HepG2 (cell line): Measurements from ENCODE around the gene ANKS1A. TPM values are rescaled to one million over a fixed set of nuclear protein-coding genes. Genes with fewer than 3 reads are reported as not detected.

Experiments
- FOXO1 ChIP-seq: sonication (generic); formaldehyde crosslinking; IDR thresholded peaks from 2 replicates; pipeline ENCODE4 v1.4.0; 2020; ENCODE audit warnings: missing genetic modification reagents
- GZF1 ChIP-seq: sonication (generic); formaldehyde crosslinking; IDR thresholded peaks from 2 replicates; pipeline ENCODE4 v1.5.1; 2020; ENCODE audit warnings: mild to moderate bottlenecking, missing genetic modification reagents
- KDM5B ChIP-seq: sonication (generic); formaldehyde crosslinking; IDR thresholded peaks from 2 replicates; pipeline ENCODE4 v1.4.0; 2020; ENCODE audit warnings: missing genetic modification reagents, mild to moderate bottlenecking, borderline replicate concordance
- MBNL3 ChIP-seq: fragments of 250-450 bp; sonication (Bioruptor Pico); conservative IDR thresholded peaks from 2 replicates; pipeline ENCODE4 v1.8.0; 2022; ENCODE audit warnings: mild to moderate bottlenecking, inconsistent platforms
- PAXIP1 ChIP-seq: sonication (generic); formaldehyde crosslinking; conservative IDR thresholded peaks from 2 replicates; pipeline ENCODE4 v1.4.0; 2020; ENCODE audit warnings: mild to moderate bottlenecking, missing genetic modification reagents, moderate library complexity
- PCBP2 ChIP-seq: fragments of 200-400 bp; formaldehyde crosslinking; optimal IDR thresholded peaks from 2 replicates; pipeline ENCODE3; 2018; ENCODE audit warnings: low read length, low read depth; ENCODE audit not compliant: poor library complexity, severe bottlenecking
- PHF21A ChIP-seq: sonication (generic); formaldehyde crosslinking; IDR thresholded peaks from 2 replicates; pipeline ENCODE4 v1.5.0; 2020; ENCODE audit warnings: mild to moderate bottlenecking, missing genetic modification reagents
- PITX1 ChIP-seq: sonication (generic); formaldehyde crosslinking; IDR thresholded peaks from 2 replicates; pipeline ENCODE4 v1.5.1; 2020; ENCODE audit warnings: mild to moderate bottlenecking, missing genetic modification reagents
- SYNCRIP ChIP-seq: fragments of 200-400 bp; formaldehyde crosslinking; IDR thresholded peaks from 2 replicates; pipeline ENCODE4 v1.6.1; 2018; ENCODE audit warnings: mild to moderate bottlenecking, low read depth, low read length; ENCODE audit not compliant: insufficient read depth
- THYN1 ChIP-seq: sonication (generic); formaldehyde crosslinking; IDR thresholded peaks from 2 replicates; pipeline ENCODE4 v1.8.1; 2023; ENCODE audit warnings: low read depth, mild to moderate bottlenecking, moderate library complexity, missing genetic modification reagents, borderline replicate concordance
- ZBTB26 ChIP-seq: IDR thresholded peaks from 2 replicates; pipeline ENCODE4 v1.6.1; 2016; ENCODE audit warnings: missing compliant biosample characterization, missing genetic modification reagents, borderline replicate concordance
- ZNF121 ChIP-seq: sonication (generic); formaldehyde crosslinking; IDR thresholded peaks from 2 replicates; pipeline ENCODE4 v1.5.0; 2020; ENCODE audit warnings: mild to moderate bottlenecking, missing genetic modification reagents
- ZNF362 ChIP-seq: sonication (generic); formaldehyde crosslinking; IDR thresholded peaks from 2 replicates; pipeline ENCODE4 v1.4.0; 2020; ENCODE audit warnings: missing genetic modification reagents, mild to moderate bottlenecking, borderline replicate concordance
- ZNF451 ChIP-seq: sonication (generic); formaldehyde crosslinking; IDR thresholded peaks from 2 replicates; pipeline ENCODE4 v1.5.0; 2020; ENCODE audit warnings: mild to moderate bottlenecking, missing genetic modification reagents
- ZNF503 ChIP-seq: sonication (generic); formaldehyde crosslinking; IDR thresholded peaks from 2 replicates; pipeline ENCODE4 v1.4.0; 2020; ENCODE audit warnings: missing genetic modification reagents
- ZNF558 ChIP-seq: sonication (generic); formaldehyde crosslinking; IDR thresholded peaks from 2 replicates; pipeline ENCODE4 v1.9.0; 2022; ENCODE audit warnings: mild to moderate bottlenecking, missing genetic modification reagents, borderline replicate concordance
- ZNF563 ChIP-seq: sonication (generic); formaldehyde crosslinking; IDR thresholded peaks from 2 replicates; pipeline ENCODE4 v1.8.0; 2022; ENCODE audit warnings: mild to moderate bottlenecking, moderate library complexity, missing genetic modification reagents
- ZNF574 ChIP-seq: sonication (generic); formaldehyde crosslinking; IDR thresholded peaks from 2 replicates; pipeline ENCODE4 v1.4.0; 2020; ENCODE audit warnings: missing genetic modification reagents
- ZSCAN29 ChIP-seq: sonication (generic); formaldehyde crosslinking; conservative IDR thresholded peaks from 2 replicates; pipeline ENCODE4 v1.4.0; 2020; ENCODE audit warnings: mild to moderate bottlenecking, missing genetic modification reagents
- polyA plus RNA-seq, 8 experiments: library from polyadenylated mRNA; depleted of rRNA in 3 of 8; stranded (reverse) in 7 of 8; unstranded in 1 of 8; fragments of >200 nt; fragmentation: Illumina TruSeq in 4 of 8; extraction: Trizol in 4 of 8; gene quantifications; 2 replicates each; pipeline versions ENCODE4 v1.2.1 to v1.2.3, GENCODE V29; 2011 to 2016; ENCODE audit warnings: low read depth in 4 of 8, missing spikeins in 1 of 8, mixed read lengths in 1 of 8; ENCODE audit not compliant: insufficient read depth in 1 of 8
- total RNA-seq, 5 experiments: library from RNA; depleted of rRNA; stranded (reverse); fragments of >200 nt; fragmentation: Illumina TruSeq; extraction: Trizol; gene quantifications; 2 replicates each; pipeline ENCODE4 v1.2.3, GENCODE V29; 2016; ENCODE audit warnings: low read depth in 1 of 5

ANKS1A gene
- total and polyA plus RNA-seq, 2 of the 13 experiments (the other 11 are each of a cell fraction or from before 2014, with no cell fraction given), result 7.2 to 15.1 TPM

DNA sequence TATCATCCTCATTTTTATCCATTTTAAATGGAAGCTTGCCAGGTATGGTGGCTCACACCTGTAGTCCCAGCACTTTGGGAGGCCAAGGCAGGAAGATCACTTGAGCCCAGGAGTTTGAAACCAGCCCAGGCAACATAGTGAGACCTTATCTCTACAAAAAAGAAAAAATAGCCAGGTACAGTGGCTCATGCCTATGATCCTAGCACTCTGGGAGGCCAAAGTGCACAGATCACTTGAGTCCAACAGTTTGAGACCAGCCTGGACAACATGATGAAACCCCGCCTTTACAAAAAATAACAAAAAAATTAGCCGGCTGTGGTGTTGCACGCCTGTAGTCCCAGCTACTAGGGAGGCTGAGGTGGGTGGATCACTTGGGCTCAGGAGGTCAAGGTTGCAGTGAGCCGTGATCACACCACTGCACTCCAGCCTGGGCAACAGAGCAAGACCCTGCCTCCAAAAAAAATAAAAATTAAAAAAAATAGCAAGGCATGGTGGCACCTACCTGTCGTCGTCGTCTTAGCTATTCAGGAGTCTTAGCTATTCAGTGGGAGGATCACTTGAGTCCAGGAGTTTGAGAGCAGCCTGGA, 163.0 kb downstream of the ANKS1A start (continued):
- TF ChIP-seq PCBP2, result no peak
- TF ChIP-seq FOXO1 (CRISPR knock-in tag), result no peak
- no peak for TF ChIP-seq ZNF451 (CRISPR knock-in tag)
- peak; percentile 32; the same call in 1 of the 2 replicates for TF ChIP-seq ZNF362 (CRISPR knock-in tag)
- no peak for TF ChIP-seq GZF1 (CRISPR knock-in tag)
- no peak for TF ChIP-seq ZNF558 (CRISPR knock-in tag)
- no peak for TF ChIP-seq ZBTB26 (CRISPR knock-in tag)
- peak; percentile 48; the same call in 1 of the 2 replicates for TF ChIP-seq PAXIP1 (CRISPR knock-in tag)
- TF ChIP-seq ZNF574 (CRISPR knock-in tag), result no peak
- peak; percentile 97 for TF ChIP-seq ZNF121 (CRISPR knock-in tag)
- no peak for TF ChIP-seq KDM5B (CRISPR knock-in tag)
- TF ChIP-seq ZSCAN29 (CRISPR knock-in tag), result no peak
- no peak for TF ChIP-seq ZNF503 (CRISPR knock-in tag)
- TF ChIP-seq PHF21A (CRISPR knock-in tag), result no peak
- peak; percentile 27; the same call in 1 of the 2 replicates for TF ChIP-seq ZNF563 (CRISPR knock-in tag)
- TF ChIP-seq MBNL3 (CRISPR knock-in tag), result no peak
- TF ChIP-seq SYNCRIP, result no peak
- TF ChIP-seq PITX1, result 0 out of 2 replicates have a peak, but pooled peaks have one; percentile 29
- TF ChIP-seq THYN1 (CRISPR knock-in tag), result no peak
